Testis (tissue), 2 donors: Measurements from ENCODE around the gene C9orf78.

Experiments used
- CTCF ChIP-seq, 3 experiments: fragments of 450-650 bp in 2 of 3; fragments of 200-600 bp in 1 of 3; sonication (generic) in 1 of 3; IDR thresholded peaks; one replicate each; pipeline ENCODE4 v1.5.1; 2016 to 2019; ENCODE audit warnings: antibody characterized with exemption in 3 of 3, mild to moderate bottlenecking in 2 of 3, moderate library complexity in 1 of 3
- POLR2A ChIP-seq: fragments of 450-650 bp; IDR thresholded peaks from one replicate; pipeline ENCODE4 v1.6.1; 2017; ENCODE audit warnings: antibody characterized with exemption, mild to moderate bottlenecking, moderate library complexity

- TF ChIP-seq CTCF (IDR thresholded peaks at IDR 0.05) (no peak), POLR2A (no peak)
Measured at GRCh38 chr9:129871046-129871445, 36.0 kb upstream of the C9orf78 start.
